A172 (cell line): Measurements from ENCODE around the gene HOXC6. TPM values are rescaled to one million over a fixed set of nuclear protein-coding genes. Genes with fewer than 3 reads are reported as not detected.

Source experiments
- DNase-seq: peaks from one replicate; pipeline ENCODE4 v3.0.0-alpha.2; 2015; ENCODE audit warnings: low spot score
- total RNA-seq: library from RNA; depleted of rRNA; stranded (reverse); fragments of >200 nt; shearing (Covaris generic); gene quantifications from 2 replicates; pipeline ENCODE4 v1.2.3, GENCODE V29; 2014

HOXC6 gene
- total RNA-seq, 1 experiment from 2014 or later: 0.31 TPM

GRCh38 chr12:54029529-54030441 lies 1.5 kb downstream of the HOXC6 start:
- no peak for DNase-seq

- no peak for DNase-seq
Measured at GRCh38 chr12:54030442-54030801, 2.2 kb downstream of the HOXC6 start.

- no peak for DNase-seq
Measured at GRCh38 chr12:54030889-54031471, 2.7 kb downstream of the HOXC6 start.

- no peak for DNase-seq
Measured at GRCh38 chr12:54031480-54031879, 3.2 kb downstream of the HOXC6 start.

GRCh38 chr12:54032086-54032619 lies 3.9 kb downstream of the HOXC6 start:
- DNase-seq: no peak

DNA sequence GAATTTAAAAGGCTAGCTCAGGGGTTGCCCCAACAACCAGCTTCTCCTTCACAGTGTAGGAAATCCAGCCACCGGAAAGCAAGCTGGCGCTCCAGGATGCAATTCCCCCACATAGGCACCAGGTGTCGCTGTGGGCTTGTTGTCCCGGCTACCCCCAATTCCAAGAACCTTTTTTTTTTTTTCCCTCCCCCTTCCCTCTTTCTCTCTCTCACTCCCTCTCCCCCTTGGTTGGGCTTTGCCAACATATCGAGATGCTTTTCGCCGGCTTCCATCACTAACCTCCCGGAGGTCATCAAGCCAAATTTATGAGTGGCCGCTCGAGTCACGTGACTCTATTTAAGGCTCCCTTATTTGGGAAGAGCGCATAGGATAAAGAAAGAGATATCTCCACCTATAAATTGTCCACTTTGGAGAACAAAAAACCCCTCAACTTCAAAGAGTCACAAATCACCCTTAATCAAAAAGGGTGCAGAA lies 4.4 kb downstream of the HOXC6 start, which contains the start of gene HOXC5:
TSS of gene HOXC5 (plus strand) at position 424 of the 474 bp plus-strand sequence. CDS start 73 bp downstream, outside the sequence.
- DNase-seq: peak; percentile 69

- no peak for DNase-seq
Measured at GRCh38 chr12:54033106-54033979, 5.1 kb downstream of the HOXC6 start.

DNA sequence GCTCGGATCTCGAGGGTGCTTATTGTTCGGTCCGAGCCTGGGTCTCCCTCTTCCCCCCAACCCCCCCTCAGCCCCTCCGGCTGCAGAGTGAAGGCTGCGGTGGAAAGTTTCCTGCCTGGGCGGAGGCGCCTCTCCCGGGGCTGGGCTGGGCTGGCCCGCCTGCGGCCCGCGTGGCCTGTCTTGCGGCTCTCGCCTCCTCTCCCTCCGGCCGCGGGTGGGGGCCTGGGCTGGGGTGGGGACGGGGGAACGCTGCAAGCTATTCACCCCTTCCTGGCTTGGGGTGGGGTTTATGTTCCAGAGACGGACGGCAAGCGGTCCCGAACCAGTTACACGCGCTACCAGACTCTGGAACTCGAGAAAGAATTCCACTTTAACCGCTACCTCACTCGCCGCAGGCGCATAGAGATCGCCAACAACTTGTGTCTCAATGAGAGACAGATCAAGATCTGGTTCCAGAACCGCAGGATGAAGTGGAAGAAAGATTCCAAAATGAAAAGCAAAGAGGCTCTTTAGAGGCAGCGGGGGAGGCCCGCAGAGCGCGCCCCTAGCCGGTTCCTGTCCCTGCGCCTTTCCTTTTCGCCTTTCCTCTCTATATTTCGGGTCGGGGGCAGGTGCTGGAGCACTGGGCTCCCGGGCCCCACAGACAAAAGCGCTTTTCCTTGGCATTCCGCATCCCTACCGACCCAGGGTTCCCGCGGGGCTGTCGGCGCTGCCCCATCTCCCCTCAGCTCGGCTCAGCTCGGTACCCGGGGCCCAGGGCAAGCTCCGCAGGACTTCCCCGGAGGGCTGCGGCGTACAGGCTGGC lies 5.9 kb downstream of the HOXC6 start:
- DNase-seq: no peak

GRCh38 chr12:54034785-54035310 lies 6.6 kb downstream of the HOXC6 start:
- DNase-seq: no peak

GRCh38 chr12:54035568-54036264 lies 7.5 kb downstream of the HOXC6 start:
- no peak for DNase-seq

GRCh38 chr12:54036620-54037359 lies 8.6 kb downstream of the HOXC6 start:
- DNase-seq: peak; percentile 59

- DNase-seq: no peak
Measured at GRCh38 chr12:54037360-54038283, 9.4 kb downstream of the HOXC6 start.

DNA sequence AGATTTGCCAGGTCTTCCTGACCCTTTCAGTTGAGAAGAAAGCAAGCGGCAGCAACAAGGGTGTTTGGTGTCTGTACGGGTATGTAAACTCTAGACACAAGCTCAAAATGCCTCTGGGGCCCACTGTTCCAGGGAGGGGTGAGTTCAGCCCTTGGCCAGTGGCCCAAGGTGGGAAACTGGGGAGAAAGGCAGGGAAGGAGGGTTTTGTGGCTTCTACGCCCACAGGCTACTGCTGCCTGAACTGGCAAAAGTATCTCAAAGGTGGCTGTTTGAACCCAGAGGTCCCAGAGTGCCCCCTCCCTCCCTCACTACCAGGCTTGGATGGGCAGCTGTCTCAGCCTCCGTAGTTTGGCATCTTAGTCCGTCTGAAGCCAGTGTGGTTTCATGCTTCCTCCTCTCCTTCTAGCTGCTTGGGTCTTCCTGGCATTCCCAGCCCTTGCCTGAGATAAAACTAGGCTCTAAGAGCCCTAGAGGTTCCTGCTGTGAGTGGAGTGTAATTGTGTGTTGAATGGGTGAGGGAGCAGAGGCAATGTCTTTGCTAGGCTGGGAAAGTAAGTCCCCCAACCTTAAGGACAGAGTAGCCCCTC lies 10.1 kb downstream of the HOXC6 start:
- no peak for DNase-seq

- no peak for DNase-seq
Measured at GRCh38 chr12:54038871-54039414, 10.7 kb downstream of the HOXC6 start.

GRCh38 chr12:54039417-54040147 lies 11.3 kb downstream of the HOXC6 start:
- no peak for DNase-seq

DNA sequence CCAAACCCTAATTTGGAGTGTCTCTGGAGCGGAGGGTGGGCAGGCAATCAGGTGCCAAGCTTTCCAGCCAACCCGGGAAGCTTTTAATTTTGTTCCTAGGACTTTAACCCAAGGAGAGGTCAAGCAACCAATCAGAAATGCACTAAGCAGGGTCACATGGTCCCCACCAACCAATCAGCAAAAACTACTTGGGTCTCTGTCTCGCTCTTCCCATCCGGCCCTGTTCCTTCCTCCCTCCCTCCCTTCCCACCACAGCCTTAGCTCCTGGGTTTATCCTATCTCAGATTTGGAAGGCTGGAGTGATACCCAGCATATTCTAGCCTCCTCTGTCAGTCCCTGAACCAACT lies 11.9 kb downstream of the HOXC6 start:
- no peak for DNase-seq

DNA sequence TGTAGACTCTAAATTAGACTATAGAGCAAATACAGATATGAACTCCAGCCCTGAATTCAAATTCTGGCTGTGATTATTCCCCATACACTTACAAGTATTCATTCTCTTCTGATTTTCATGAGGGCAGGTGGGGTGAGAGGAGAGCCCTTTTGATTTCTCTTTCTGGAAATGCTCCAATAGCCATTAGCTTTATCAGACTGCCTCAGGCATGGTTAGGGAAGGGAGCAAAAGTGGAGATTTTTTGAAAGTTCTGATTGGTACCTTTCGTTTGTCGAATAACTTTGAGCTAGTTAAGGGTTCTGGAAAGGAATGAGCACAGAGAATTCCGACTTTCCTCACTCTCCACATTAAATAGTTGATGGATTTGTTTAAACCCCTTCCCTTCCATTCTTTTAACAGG lies 12.4 kb downstream of the HOXC6 start:
- DNase-seq: no peak
